HL-60/S4 treated with retinoic acid at 250 ng/mL for 4 days and 3 days (cell line): ENCODE data around the gene KRTAP4-8.
"Not testable (repeated sequence)": the region's sequence is repeated elsewhere in the genome, so short reads cannot be mapped to it uniquely, and the experiment has no call there.

Experiments used
- in situ Hi-C: fragments of 300-500 bp; cut with MboI; formaldehyde crosslinking; loops from 2 replicates; pipeline ENCODE4 v1.7.0; 2022; ENCODE audit warnings: low sequenced_read_pairs

Gene KRTAP4-8

DNA sequence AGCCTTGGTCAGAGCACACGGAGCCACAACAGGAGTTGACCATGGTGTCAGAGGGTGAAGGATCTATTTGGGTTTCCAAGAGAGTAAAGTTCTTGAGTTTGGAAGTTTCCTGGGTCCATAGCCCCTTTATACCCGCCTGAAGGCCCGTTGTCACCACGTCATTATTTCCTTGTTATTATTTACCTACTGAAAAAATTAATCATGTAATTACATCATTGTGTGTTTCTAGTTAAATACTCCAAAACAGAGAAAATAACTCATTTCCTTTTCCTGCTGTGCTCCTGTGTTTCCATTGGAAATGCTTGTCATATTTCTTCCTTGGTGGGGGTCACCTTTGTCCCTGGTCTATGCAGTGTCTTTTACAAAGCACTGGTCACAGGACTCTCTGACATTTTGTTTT lies at the start of gene KRTAP4-8:
KRTAP4-8 (minus strand) TSS at position 101 of the 400 bp plus-strand sequence; CDS start at position 43, 58 bp downstream.
- in situ Hi-C loops = no loop called here

DNA sequence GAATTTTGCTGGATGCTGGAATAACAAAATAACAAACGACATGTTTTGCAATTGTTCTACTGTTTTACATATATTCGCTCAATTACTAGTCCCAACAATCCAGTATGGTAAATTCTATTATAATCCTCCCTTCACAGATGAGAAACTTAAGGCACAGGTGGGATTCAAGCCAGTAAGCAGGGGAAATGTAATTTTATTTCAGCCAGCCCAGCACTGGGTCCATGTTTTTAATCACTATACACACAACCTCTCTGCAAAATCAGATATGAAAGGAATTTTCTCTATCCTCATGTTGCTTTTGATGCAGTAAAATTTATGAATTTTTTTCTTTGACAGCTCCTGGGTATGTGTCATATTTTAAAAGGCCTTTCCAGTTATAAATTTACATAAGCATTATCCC lies 47.3 kb upstream of the KRTAP4-8 start:
- in situ Hi-C loops = no loop called here

DNA sequence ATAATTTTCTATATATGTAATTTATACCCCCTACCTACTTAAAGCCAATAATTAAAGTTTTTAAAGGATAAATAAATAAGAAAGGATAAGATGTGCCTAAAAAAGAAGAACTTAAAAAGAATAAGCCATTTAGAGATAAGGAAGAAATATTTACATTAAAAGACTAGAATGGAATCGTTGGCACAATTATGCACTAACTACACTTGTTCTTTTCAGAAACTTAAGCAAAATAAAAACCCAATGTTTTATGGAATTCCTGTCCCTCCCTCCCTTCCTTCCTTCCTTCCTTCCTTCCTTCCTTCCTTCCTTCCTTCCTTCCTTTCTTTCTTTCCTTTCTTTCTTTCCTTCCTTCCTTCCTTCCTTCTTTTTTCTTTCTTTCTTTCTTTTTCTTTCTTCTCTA lies 46.9 kb upstream of the KRTAP4-8 start:
- in situ Hi-C loops = no loop called here

DNA sequence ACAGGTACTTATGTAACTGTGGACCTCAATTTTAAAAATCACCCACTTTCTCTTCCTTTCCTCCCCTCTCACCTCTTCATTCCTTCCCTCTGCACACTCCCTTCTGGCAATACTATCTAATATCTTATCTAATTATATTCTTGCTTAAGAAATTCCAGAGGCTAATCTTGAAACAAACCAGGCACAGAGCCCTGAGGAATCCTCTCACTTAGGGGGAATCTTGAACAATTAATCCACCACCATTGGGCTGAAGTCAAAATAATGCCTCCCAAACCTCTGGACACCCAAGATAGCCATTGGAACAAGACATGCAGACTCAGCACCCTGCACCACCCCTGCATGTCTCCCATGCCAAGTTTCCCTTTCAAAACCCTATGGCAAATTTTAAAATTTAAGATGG lies 43.4 kb upstream of the KRTAP4-8 start:
- in situ Hi-C loops = no loop called here

DNA sequence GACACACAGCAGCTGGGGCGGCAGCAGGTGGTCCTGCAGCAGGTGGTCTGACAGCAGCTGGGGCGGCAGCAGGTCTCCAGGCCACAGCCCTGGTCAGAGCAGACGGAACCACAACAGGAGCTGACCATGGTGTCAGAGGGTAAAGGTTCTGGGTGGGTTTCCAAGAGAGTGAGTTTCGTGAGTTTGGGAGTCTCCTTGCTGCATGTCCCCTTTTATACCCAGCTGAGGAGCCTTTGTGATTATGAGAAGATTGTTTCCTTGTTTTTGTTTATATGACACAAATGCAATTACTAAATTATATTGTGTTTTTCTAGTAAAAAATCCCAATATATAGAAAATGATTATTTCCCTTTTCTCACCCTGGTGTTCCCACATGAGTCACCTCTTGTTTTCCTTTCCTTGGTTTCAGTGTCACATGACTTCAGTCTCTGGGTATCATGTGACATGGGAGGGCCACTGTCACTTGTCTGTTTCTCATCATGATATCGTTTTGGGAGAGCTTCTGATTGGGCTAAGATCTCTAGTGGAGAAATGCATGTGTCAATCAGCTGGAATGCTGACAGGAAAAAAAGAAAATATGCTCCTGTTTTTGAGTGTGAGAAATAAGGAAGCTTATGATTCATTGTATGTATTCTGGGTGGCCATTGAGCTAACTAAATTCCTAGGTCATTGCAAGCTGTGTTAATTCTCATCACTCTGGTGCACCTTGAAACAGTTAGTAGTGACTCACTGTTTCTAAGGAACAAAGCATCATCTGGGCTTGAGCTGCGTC lies 42.6 kb upstream of the KRTAP4-8 start, which contains the start of gene KRTAP4-6:
KRTAP4-6 (minus strand) TSS at position 185 of the 772 bp plus-strand sequence; CDS start at position 128, 57 bp downstream.
- in situ Hi-C loops = no loop called here

DNA sequence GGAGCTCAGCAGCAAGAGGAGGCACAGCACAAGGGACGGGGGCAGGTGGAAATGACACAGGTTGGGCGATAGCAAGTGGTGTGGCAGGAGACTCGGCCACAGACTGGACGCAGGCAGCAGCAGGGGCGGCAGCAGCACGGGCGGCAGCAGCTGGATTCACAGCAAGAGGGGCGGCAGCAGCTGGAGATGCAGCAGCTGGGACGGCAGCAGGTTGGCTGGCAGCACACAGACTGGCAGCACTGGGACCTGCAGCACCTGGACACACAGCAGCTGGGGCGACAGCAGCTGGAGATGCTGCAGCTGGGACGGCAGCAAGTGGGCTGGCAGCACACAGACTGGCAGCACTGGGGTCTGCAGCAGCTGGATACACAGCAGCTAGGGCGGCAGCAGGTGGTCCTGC lies 41.9 kb upstream of the KRTAP4-8 start:
- in situ Hi-C loops = not testable (repeated sequence)

DNA sequence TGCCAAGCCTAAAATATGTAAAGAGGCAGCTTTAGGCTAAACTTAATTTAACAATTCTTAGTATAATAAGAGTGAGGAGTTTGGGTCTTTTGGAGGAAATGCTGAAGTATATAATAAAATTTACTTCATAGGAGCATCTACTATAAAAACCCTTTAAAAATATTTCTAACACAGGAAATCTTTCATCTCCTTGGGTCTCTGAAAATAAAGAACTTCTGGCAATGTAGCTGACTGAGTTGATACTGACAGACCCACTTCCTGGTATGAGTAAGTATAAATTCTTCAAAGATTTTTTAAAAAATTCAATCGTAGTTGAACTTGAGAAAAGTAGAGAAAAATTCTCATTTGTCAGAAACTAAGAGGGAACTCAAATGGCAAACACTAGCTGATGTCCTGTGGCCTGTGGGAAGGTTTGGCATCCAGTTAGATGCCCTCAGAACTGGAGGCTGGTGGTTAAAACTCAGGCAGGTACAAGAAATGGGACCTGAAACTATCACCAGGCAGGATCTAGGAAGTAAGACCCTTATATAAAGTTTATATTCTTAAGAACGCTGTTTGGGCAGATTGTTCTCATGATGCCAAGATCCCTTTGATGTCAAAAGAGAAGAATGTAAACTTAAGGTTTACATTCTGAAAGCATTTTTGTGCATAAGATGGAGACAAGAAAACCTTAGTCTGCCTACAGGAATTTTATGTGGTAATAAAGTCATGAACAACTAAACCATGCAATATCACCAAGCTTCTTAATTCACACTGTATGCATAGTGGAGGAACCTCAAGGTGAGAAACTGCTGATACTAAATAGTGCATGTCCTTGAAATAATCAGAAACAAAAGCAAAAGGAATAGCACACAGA lies 36.2 kb upstream of the KRTAP4-8 start:
- in situ Hi-C loops = no loop called here

DNA sequence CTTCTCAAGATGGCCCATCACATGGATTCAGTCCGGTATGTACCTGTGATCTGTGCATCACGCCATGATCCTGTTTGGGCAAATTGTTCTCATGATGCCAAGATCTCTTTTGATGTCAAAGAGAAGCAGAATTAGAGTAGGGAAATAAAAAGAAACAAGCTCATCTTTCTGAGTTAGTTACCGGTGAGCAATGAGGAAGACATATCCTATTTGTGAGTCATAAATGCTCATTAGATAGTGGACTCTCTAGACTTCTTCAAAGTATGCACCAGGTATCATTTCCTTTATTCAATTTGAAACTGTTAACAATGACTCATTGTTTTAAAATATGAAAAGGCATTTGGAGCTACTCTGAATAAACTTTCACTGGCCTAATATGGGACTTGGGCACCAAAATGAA lies 34.0 kb upstream of the KRTAP4-8 start:
- in situ Hi-C loops = no loop called here

DNA sequence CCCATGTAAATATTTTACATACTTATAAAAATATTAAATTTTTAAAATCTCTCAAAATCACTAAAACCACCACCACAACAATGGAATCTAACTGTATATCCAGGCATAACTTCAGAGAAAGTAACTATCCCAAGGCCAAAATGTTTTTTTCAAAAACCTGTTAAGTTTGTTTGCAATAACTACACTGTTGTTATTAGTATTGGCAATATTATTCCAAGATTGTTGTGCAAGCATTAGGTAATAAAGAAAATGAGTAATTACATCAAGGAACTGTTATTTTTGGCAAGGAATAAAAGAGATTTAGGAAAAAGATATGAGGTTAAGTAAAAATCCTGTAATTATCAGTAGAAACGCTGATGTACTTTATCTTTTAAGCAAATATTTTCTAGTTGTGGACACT lies 29.4 kb upstream of the KRTAP4-8 start:
- in situ Hi-C loops = no loop called here

DNA sequence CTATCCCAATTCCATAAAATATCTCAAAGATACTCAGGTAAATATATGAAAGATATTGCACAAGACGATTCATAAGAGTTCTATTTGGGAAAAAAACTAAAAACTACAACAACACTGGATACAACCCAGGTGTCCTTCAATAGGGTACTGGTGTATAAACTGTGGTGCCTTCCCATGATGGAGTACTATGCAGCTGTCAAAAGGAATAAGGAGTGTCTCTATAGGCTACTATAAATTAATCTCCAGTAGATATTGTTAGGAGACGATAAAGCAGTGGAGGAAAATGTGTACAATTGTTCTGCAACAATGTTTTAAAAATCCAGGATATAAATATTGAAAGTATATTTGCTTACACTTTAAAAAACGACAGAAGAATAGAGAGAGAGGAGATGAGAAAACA lies 28.5 kb upstream of the KRTAP4-8 start:
- in situ Hi-C loops = no loop called here

DNA sequence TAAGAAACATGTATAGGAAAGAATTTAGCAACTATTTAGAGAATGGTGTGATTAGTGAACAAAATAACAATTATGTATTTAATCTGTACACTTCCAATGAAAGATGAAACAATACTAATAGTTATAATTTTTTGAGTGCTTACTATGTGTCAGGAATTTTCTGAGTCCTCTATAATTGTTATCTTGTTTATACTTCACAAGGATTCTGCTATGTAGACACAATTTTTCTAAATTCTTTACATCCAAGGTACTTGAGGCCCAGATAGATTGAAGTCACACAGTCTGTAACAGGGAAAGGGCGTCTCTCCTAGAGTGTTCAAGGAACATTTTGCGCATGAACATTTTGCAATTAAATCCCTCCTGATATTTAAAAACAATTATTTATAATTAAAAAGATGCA lies 27.1 kb upstream of the KRTAP4-8 start:
- in situ Hi-C loops = no loop called here

DNA sequence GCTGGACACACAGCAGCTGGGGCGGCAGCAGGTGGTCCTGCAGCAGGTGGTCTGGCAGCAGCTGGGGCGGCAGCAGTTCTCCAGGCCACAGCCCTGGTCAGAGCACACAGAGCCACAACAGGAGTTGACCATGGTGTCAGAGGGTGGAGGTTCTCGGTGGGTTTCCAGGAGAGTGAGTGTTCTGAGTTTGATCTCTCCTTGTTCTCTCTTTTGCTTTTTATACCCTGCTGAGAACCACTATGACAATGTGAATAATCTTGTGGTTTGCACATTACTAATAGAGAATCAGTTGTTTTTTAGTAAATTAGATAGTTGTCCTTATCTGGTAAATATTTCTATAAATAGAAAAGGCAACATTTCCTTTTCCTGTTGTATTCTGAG lies 26.0 kb upstream of the KRTAP4-8 start, which contains the start of gene KRTAP4-12:
KRTAP4-12 (minus strand) TSS at position 192 of the 381 bp plus-strand sequence; CDS start at position 132, 60 bp downstream.
- in situ Hi-C loops = not testable (repeated sequence)

DNA sequence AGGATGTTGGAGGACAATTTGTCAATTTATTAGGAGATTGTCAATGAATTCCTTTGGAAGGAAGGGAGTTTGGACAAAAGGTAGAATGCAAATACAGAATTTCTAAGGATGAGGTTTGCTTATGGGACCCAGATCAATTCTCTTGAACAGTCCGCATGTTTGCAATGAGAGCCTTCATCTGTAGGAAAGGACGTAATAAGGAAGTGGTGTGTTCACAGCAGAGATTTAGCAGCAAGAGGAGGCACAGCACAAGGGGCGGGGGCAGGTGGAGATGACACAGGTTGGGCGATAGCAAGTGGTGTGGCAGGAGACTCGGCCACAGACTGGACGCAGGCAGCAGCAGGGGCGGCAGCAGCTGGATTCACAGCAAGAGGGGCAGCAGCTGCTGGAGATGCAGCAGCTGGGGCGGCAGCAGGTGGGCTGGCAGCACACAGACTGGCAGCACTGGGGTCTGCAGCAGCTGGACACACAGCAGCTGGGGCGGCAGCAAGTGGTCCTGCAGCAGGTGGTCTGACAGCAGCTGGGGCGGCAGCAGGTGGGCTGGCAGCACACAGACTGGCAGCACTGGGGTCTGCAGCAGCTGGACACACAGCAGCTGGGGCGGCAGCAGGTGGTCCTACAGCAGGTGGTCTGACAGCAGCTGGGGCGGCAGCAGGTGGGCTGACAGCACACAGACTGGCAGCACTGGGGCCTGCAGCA lies 25.5 kb upstream of the KRTAP4-8 start:
- in situ Hi-C loops = not testable (repeated sequence)

DNA sequence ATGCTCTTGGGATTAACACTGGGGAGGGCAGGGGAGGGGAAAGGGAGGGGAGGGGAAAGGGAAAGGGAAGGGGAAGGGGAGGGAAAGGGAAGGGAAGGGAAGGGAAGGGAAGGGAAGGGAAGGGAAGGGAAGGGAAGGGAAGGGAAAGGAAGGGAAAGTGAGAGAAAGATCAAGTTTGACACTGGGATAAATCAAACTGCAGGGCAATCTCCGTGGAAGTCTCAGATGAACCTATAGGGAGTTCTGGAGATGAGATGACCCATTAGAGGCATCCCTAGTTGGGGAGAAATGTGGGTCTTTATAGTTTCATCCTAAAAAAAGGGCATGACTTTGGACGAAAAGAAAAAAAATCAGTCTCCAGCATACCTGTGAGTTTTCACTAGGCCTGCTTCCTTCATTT lies 23.8 kb upstream of the KRTAP4-8 start:
- in situ Hi-C loops = no loop called here

DNA sequence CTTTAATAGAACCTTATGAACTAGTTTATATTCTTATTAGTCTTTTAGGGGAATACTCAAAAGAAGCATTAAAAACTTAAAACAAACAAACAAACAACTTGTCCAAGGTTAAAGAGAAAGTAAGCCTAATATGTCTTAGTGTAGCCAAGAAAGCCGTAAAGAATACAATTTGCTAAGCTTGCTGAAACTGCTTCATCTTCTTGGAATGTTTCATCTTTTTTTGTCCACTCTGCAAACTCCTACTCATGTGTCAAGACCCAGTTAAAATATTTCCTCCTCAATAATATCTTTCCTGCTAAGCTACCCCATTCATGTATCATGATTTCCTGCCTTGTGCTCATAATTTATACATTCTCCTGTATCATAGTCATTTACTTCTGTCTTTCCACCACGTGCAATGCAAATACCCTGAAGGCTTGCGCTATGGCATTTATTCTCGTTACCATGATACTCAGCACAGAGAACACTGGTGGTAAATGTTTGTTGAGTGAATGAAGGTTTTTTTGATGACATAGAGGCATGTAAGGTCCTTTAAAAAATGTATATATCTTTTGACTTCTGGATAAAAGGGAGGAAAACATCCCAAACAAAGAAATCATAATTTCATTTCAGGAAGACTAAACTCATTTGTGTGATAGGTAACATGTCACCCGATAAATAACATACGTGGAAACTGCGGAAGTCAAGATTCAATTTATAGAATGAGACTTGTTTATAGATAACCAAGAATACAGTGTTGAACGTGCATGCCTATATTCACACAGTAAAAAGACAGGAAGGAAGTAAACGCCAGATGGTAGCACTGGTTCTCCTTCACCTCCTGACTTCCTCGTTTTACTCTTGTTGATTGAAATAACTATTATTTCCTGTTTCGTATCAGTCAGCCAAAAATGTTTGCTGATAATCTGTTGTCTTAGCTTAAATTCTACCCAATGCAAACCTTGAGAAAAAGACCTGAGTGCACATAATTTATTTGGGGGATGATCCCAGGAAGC lies 22.1 kb upstream of the KRTAP4-8 start:
- in situ Hi-C loops = not testable (repeated sequence)

DNA sequence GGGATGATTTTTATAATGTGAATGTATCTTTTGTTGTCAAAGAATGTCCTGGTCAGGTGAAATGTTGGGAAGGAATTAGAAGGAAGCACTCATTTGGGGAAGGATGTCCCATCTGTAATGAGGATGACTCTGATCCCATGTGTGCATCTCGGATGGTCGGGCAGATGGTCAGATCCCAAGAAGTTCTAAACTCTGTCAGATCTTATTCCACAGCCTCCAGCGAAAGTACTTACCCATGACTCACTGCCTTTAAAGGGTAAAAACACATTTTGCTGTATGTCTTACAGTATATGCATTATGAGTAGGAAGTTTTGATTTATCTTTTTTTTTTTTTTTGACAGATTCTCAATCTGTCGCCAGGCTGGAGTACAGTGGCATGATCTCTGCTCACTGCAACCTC lies 20.8 kb upstream of the KRTAP4-8 start:
- in situ Hi-C loops = no loop called here

DNA sequence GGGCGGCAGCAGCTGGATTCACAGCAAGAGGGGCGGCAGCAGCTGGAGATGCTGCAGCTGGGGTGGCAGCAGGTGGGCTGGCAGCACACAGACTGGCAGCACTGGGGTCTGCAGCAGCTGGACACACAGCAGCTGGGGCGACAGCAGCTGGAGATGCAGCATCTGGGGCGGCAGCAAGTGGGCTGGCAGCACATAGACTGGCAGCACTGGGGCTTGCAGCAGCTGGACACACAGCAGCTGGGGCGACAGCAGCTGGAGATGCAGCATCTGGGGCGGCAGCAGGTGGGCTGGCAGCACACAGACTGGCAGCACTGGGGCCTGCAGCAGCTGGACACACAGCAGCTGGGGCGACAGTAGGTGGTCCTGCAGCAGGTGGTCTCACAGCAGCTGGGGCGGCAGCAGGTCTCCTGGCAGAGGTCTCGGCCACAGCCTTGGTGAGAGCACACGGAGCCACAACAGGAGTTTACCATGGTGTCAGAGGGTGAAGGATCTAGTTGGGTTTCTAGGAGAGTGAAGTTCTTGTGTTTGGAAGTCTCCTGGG lies 20.0 kb upstream of the KRTAP4-8 start, which contains the start of gene KRTAP4-11:
KRTAP4-11 (minus strand) TSS at position 528 of the 541 bp plus-strand sequence; CDS start at position 470, 58 bp downstream.
- in situ Hi-C loops = not testable (repeated sequence)

DNA sequence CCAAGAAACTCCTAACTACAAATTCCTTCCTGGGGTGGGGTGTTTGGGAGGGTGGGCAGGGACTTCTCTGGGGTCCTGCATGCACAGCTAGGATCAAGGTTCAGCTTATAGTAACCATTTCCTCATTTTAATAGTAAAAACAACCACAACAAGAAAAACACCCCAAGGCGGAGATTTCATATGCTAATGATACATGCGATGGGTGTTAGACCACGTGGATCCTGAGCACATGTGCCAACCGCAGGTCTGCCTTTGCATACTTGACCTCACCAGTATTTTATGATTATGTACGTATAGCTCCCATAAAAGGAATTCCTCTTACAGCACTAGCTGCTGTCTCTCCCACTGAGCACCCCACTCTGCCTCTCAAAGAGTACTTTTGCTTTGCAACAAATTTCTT lies 18.4 kb upstream of the KRTAP4-8 start:
- in situ Hi-C loops = no loop called here

DNA sequence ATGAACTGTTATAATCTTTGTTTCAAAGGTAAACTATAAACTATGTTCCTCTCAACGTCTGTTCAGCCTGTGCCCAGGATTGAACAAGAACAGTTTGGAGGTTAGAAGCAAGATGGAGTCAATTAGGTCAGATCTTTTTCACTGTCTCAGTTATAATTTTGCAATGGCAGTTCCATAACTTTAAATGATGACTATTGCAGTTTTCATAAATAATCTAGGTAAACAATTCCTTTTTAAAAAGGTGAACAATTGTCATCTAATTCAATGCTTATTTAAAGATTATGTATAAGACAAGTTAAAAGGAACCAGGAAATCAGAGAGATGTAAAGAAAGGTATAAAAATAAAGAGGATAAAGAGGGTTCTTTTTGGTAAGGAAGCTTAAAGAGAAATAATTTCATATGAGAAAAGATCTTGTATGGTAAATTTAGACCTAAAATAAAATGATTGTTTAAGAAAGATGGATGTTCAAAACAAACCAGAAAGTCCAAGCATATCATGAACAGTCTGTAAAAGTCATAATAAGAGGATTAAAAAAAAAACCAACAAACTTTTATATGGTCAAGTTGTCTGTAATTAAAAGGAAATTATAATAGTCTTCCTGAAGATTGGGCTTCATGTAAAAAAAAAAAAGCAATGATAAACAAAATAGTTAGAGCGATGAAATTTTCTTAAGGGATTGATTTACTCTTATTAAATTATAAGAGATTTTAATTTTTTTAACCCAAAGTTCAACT lies 13.4 kb upstream of the KRTAP4-8 start:
- in situ Hi-C loops = no loop called here
